Stimulated activated CD4-positive, alpha-beta T cell treated with anti-CD3 and anti-CD28 coated beads, TNF-alpha, amount 100 ng/mL, for 1 hour (primary cell): ENCODE results near the gene CD3E.
A peak's percentile ranks its signal among the peaks of the same experiment; 100 is the strongest.

Source experiments
- DNase-seq, 3 donors: peaks; one replicate each; pipeline ENCODE4 v3.0.0-alpha.2; 2020; ENCODE audit warnings: low read depth in 3 of 3, low spot score in 1 of 3

CD3E gene

GRCh38 chr11:118304568-118305248 lies at the start of gene CD3E:
Gene CD3E, plus strand, starts transcription at chr11:118304730. Its CDS starts 223 bp downstream, at chr11:118304953.
- DNase-seq = peak in 2 of 3 donors; percentile 28 to 43

- no peak for DNase-seq
Measured at GRCh38 chr11:118258410-118258809, 46.1 kb upstream of the CD3E start.

GRCh38 chr11:118259138-118259537 lies 45.4 kb upstream of the CD3E start:
- no peak for DNase-seq

GRCh38 chr11:118260353-118260752 lies 44.2 kb upstream of the CD3E start:
- no peak for DNase-seq

GRCh38 chr11:118263112-118263511 lies 41.4 kb upstream of the CD3E start:
- DNase-seq = no peak

- no peak for DNase-seq
Measured at GRCh38 chr11:118263695-118264568, 40.6 kb upstream of the CD3E start, which contains the start of gene MPZL2. Gene MPZL2, minus strand, starts transcription at chr11:118264297. Its CDS starts 144 bp downstream, at chr11:118264153.

GRCh38 chr11:118264569-118265465 lies 39.7 kb upstream of the CD3E start:
- DNase-seq = no peak

- DNase-seq = no peak
Measured at GRCh38 chr11:118265954-118266353, 38.6 kb upstream of the CD3E start.

GRCh38 chr11:118267486-118267885 lies 37.0 kb upstream of the CD3E start:
- DNase-seq = no peak

GRCh38 chr11:118272001-118272400 lies 32.5 kb upstream of the CD3E start:
- no peak for DNase-seq

- DNase-seq = no peak
Measured at GRCh38 chr11:118274186-118274585, 30.3 kb upstream of the CD3E start.

- DNase-seq = no peak
Measured at GRCh38 chr11:118275176-118275575, 29.4 kb upstream of the CD3E start.

GRCh38 chr11:118276422-118276821 lies 28.1 kb upstream of the CD3E start:
- no peak for DNase-seq

GRCh38 chr11:118277312-118277711 lies 27.2 kb upstream of the CD3E start:
- DNase-seq = no peak

- no peak for DNase-seq
Measured at GRCh38 chr11:118281284-118281683, 23.2 kb upstream of the CD3E start.

- no peak for DNase-seq
Measured at GRCh38 chr11:118282606-118283005, 21.9 kb upstream of the CD3E start.

- no peak for DNase-seq
Measured at GRCh38 chr11:118283037-118283636, 21.4 kb upstream of the CD3E start.

- DNase-seq = no peak
Measured at GRCh38 chr11:118283756-118284350, 20.7 kb upstream of the CD3E start.

- DNase-seq = no peak
Measured at GRCh38 chr11:118286545-118286944, 18.0 kb upstream of the CD3E start.

GRCh38 chr11:118287006-118287405 lies 17.5 kb upstream of the CD3E start:
- DNase-seq = no peak
